ENCODE results near the gene INSR. TPM values are rescaled to one million over a fixed set of nuclear protein-coding genes. Genes with fewer than 3 reads are reported as not detected.
"Not testable (repeated sequence)": the region's sequence is repeated elsewhere in the genome, so short reads cannot be mapped to it uniquely, and the experiment has no call there.

The INSR gene
- 10 to 100 TPM; 10.4 to 19.0 (median 14.3) TPM for polyA plus RNA-seq (ENCODE audit: insufficient read length in 10 of 10)
- long read RNA-seq, donor 1, full-length matches to known transcripts = 1 of 1 reads
- long read RNA-seq, donor 1, partial matches to known transcripts = 0 of 1 reads
- long read RNA-seq, donor 1, other reads (novel, unspliced or antisense) = 0 of 1 reads
- long read RNA-seq, donor 2, full-length matches to known transcripts = 1 of 1 reads
- long read RNA-seq, donor 2, partial matches to known transcripts = 0 of 1 reads
- long read RNA-seq, donor 2, other reads (novel, unspliced or antisense) = 0 of 1 reads
- long read RNA-seq, donor 3 = 0 reads
- long read RNA-seq, donor 4, full-length matches to known transcripts = 1 of 1 reads
- long read RNA-seq, donor 4, partial matches to known transcripts = 0 of 1 reads
- long read RNA-seq, donor 4, other reads (novel, unspliced or antisense) = 0 of 1 reads
- long read RNA-seq, donor 5 = 0 reads
- long read RNA-seq, donor 6 = 0 reads
- long read RNA-seq, donor 7, full-length matches to known transcripts = 1 of 1 reads
- long read RNA-seq, donor 7, partial matches to known transcripts = 0 of 1 reads
- long read RNA-seq, donor 7, other reads (novel, unspliced or antisense) = 0 of 1 reads
- long read RNA-seq, donor 8, full-length matches to known transcripts = 1 of 1 reads
- long read RNA-seq, donor 8, partial matches to known transcripts = 0 of 1 reads
- long read RNA-seq, donor 8, other reads (novel, unspliced or antisense) = 0 of 1 reads
- long read RNA-seq, donor 9 = 0 reads

DNA sequence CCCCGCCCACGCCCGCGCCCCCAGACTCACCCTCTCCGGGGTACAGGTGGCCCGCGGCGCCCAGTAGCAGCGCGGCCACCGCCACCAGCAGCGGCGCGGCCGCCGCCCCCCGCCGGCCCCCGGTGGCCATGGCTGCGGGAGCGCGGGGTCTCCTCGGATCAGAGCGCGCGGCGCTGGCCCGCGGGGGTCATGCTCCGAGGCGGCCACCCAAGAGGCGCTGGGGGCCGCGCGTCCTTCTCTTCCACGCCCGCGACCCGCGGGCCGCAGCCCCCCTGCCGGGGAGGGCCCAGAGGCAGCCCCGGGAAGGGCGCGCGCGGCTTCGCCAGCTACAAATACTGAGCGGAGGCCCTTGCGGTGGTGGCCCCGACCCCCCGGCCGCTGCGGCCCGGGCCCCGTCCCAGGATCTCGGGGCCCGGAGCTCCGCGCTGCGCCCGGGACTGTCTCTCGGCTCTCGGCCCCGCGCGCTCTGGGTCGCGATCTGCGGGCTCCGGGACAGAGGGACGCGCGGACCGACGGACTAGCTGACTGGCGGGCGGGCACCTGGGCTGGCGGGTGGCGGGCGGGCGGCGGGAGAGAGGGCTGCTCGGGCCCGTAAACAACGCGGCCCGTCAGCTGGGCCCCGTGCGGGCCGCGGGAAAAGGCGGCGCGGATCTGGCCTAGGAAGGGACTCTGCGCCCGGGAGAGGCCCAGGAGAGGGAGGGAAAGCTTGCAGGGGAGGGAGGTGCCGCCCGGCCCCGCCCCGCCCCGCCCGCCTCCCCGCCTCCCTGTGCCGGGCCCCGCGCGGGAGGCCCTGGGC is at the start of gene INSR:
Gene INSR (minus strand): TSS at position 653 of the 796 bp plus-strand sequence. CDS start 523 bp downstream, at position 130.
- DNase-seq = peak; percentile 90 to 96 (median 93)

DNA sequence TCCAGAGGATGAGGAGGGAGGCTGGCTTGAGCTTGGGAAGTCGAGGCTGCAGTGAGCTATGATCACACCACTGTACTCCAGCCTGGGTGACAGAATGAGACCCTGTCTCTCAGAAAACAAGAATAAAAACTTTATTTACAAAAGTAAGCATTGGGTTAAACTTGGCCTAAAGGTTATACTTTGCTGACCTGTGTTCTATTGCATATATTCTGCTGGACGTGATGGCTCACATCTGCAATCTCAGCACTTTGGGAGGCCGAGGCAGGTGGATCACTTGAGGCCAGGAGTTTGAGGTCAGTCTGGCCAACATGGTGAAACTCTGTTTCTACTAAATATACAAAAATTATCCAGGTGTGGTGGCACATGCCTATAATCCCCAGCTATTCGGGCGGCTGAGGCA is 47.9 kb upstream of the INSR start:
- DNase-seq = no peak

DNA sequence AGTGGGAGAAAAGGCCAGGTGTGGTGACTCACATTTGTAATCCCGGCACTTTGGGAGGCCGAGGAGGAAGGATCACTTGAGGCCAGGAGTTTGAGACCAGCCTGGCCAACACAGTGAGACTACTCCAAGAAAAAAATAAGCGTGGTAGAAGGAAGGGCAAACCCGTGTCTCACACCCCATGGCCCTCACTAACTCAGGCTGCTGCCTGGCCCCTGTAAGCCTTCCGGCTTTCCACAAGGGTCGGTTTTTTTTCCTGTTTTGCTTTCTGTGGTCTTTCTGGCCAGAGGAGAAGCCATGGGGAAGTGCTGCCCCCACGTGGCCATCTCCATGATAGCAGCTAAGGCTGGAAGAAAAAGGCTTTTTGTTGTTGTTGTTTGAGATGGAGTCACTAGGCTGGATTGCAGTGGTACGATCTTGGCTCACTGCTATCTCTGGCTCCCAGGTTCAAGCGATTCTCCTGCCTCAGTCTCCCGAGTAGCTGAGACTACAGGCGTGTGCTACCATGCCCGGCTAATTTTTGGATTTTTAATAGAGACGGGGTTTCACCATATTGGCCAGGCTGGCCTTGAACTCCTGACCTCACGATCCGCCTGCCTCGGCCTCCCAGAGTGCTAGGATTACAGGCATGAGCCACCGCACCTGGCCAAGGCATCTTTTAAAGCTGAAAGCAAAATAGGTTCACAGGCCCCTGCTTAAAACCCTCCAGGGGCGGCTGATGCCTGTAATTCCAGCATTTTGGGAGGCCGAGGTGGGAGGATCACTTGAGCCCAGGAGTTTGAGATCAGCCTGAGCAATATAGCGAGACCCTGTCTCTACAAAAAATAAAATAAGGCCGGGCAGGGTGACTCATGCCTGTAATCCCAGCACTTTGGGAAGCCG is 47.0 kb upstream of the INSR start:
- peak; percentile 69 to 89 (median 84) for DNase-seq

DNA sequence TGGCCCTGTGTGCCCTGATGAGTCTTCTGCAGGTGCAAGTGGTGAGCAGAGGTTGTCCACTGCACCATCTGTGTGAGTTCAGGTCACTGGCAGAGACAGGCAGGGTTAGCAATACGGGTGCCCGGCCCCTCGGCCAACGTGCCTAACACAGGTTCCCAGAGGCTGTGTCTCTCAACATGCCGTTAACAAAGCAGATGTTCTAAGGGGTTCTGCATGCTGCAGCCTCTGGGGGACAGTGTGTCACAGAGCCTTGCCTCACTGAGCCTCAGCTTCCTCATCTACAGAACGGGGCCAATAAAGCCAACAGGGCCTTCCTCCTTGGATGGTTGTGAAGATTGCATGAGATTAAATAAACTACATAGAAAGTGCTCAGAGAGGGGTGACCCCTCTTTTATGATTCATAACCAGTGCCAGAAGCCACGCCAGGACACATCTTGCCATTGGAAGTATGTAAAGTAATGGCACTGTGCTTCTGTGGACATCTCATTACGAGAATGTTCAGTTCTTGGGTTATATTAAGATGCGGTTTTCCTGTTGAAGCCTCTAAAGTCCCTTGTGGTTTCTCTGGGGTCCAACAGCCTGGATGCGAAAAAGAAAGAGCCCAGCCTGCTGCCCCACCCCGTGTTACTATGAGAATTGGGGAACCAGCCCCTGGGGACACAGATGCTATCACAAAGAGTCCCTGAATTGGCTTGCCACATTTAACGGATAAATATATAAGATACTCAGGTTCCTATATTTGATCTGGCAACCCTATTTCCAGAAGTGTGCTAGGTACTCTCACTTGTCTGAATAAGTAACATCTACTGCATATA is 43.4 kb upstream of the INSR start:
- DNase-seq = no peak

DNA sequence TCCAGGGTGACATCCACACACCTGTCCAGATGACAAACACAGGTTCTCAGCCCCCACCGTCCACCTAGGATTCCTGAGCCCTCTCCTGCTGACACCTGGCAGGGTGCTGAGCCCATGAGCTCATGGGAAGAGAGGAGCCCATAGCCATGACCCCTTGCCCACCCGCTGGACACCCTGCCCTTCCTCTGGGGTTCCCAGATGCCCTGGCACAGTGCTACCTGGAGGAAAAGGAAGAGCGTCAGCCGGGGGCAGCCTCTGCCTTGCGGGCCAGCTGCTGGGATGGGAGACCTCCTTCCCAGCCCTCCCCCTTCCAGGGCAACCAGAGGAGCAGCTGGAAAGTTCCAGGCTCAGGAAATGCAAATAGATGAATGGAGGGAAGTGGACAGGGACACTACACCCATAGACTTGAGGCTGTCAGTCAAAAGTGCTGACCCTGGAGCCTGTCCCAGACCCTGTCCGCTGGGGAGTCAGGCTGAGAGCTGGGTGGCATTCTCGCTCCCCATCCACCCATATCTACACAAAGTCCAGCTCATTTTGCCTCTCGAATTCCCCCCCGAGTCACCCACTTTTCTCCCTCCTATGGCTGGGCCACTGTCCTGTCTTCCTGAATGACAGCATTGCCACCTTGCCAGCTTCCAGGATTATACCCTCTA is 42.2 kb upstream of the INSR start:
- DNase-seq = no peak

DNA sequence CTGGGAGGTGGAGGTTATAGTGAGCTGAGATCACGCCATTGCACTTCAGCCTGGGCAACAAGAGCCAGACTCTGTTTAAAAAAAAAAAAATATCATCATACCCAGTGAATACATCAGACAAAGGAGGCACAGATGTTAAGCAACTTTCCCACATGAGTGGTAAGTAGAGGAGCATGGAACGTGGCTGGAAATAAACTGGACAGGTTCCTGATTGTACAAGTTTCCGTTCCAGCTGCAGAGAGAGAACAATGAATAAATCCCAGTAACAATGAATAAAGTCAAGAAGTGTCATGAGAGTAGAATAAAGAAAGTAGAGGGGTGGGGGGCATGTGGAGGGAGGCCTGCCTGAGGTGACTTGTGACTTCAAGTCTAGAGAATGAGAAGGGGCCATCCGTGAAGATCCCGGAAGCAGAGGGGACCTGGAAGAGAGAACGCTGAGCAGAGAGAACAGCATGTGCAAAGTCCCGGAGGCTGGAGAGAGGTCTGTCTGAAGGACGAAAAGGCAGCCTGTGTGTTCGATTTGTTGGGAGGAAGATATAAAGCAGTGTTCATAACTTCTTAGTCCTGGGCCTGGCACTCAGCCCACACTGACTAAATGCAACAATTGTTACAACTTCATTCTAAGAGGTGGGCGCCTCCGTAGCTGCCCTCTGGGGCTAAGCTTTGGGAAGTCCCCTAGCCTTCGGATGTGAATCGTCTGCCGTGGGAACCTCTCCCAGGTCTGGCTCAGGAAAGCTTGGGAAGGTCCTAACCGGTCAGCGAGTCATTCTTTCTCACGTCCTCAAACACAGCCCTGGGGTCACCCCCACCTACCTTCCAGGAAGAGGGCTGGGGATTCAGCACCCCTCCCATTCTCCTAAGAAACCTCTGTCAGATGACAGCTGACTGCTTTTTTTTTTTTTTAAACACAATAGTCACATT is 39.2 kb upstream of the INSR start:
- DNase-seq = no peak

DNA sequence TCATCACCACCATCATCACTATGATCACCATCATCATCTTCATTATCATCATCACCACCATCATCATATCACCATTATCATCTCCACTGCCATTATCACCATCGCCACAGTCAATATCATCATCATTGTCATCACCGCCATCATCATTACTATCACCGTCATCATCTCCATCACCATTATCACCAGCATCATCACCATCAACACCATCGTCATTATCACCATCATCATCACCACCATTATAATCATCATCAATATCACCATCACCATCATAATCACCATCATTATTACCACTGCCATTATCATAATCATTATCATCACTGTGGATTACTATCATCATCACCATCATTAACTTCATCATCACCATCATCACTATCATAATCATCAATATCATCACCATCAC is 37.2 kb upstream of the INSR start:
- DNase-seq = no peak

DNA sequence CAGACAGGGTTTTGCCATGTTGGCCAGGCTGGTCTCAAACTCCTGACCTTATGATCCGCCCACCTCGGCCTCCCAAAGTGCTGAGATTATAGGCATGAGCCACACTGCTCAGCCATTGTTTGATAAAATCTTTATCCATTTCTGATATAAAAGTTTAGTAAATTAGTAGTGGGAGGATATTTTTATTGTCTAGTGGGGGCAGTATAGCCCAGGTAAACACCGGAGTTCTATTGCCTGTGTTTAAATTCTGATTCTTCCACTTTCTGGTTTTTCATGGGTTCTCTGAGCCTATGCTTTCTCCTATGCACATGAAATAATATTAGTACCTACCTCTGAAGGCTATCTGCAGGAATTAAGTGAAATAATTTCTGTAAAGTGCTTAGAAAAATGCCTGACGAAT is 34.4 kb upstream of the INSR start:
- no peak for DNase-seq

DNA sequence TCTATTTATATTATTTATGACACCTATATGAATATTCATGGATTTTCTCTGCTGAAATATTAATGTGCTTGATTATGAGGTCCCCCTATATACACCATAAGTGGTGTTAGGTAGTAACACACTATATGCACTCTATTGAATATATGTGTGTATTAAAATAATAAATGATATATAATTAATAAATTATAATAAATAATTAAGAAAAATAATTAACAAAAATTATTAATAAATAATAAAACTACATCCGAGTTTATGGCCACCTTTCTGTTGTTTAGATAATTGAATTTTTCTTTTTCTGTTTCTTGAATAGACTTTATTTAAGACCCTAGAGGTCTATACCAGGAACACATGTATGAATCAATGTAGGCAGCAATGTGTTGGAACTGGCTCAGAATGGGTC is 33.6 kb upstream of the INSR start:
- DNase-seq = no peak

DNA sequence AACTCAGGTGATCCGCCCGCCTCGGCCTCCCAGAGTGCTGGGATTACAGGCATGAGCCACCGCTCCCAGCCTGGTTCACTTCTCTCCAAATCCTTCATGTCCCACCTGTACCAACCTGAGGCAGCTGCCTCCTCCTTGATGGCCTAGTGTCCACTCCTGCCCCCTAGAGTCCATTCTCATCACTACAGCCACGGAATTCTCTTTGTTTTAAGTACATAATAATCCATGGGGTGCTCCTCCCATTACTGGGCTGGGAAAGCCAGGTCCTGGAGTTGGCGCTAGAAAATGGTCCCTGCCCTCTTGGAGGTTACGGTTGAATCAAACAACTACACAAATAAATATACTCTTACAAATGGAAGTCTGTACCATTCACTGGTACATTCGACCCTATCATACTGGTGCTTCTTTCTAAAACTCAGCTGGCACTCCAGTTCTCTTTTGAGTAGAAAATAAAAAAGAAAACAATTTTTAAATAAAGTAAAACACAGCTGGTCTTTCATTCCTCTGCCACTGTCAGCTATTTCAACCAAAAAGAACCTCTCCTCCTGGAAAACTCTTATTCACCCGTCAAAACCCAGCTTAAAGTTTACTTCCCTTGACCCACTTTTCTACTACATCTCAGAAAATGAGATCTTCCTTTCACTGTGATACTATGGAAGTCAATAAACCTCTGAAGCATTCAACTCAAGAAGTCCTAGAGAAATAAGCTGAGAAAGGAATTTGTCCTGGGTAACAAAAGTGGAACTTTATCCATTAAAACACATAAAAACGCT is 32.1 kb upstream of the INSR start:
- no peak for DNase-seq

DNA sequence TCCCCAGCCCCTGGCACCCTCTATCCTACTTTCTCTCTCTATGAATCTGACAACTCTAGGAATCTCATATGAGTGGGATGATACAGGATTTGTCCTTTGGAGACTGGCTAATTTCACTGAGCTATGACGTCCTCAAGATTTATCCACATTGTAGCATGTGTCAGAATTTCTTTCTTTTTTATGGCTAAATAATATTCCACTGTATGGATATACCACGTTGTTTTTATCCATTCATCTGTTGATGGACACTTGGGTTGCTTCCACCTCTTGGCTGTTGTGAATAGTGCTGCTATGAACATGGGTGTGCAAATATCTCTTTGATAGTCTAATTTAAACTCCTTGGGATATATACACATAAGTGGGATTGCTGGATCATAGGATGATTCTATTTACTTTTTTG is 24.0 kb upstream of the INSR start:
- no peak for DNase-seq

DNA sequence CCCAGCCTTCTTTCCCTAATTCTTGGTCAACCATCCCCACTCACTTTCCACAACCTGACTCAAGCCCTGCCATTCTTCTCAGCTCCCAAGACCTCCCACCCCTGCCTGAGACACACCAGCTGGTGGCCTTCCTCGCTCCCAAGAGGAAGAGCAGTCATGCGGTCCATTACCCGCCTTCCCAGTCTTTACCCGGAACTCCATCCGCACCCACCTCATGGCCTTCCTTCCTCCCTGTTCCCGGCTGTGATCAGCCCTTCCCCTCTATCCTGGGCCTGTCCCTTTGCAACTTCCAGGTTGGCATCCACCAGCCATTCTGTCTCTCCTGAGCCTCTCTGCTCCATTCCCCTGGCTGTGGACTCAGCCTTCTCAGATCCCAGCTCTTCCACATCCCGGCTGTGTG is 18.6 kb upstream of the INSR start:
- DNase-seq = no peak

DNA sequence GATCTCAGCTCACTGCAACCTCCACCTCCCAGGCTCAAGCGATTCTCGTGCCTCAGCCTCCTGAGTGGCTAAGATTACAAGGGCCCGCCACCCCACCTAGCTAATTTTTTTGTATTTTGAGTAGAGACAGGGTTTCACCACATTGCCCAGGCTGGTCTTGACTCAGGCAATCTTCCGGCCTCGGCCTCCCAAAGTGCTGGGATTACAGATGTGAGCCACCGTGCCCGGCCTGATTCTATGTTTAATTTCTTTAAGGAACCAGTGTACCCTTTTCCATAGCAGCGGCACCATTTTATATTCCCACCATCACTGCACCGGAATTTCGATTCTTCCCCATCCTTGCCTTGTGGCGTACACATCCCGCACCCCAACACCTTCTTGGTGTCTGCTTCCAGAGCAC is 17.7 kb upstream of the INSR start:
- no peak for DNase-seq

DNA sequence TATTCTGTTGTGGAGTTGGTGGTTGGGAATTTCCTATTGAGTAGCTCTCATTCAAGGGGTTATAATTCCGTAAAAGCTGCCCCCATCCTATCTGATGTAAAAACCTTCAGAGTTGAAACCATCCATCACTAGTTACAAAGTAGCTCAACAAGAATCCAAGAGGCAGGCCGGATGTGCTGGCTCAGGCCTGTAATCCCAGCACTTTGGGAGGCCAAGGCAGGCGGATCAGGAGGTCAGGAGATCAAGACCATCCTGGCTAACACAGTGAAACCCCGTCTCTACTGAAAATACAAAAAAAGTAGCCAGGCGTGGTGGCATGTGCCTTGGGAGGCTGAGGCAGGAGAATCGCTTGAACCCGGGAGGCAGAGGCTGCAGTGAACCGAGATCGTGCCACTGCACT is 14.1 kb upstream of the INSR start:
- DNase-seq = not testable (repeated sequence)

DNA sequence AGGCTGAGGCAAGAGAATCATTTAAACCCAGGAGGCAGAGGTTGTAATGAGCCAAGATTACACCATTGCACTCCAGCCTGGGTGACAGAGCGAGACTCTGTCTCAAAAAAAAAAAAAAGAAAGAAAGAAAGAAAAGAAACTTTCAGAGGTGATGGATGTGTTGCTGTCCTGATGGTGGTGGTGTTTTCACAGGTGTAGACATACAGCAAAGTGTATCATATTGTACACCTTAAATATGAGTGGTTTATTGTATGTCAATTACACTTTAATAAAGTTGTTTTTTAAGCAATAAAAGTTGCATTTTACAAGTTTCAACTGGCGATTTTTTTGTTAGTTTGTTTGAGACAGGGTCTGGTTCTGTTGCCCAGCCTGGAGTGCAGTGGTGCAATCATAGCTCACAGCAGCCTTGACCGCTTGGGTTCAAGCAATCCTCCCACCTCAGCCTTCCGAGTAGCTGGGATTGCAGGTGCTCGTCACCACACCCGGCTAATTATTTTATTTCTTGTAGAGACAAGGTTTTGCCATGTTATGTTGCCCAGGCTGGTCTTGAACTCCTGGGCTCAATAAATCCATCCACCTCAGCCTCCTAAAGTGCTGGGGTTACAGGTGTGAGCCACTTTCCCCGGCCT is 13.5 kb upstream of the INSR start:
- DNase-seq = no peak

DNA sequence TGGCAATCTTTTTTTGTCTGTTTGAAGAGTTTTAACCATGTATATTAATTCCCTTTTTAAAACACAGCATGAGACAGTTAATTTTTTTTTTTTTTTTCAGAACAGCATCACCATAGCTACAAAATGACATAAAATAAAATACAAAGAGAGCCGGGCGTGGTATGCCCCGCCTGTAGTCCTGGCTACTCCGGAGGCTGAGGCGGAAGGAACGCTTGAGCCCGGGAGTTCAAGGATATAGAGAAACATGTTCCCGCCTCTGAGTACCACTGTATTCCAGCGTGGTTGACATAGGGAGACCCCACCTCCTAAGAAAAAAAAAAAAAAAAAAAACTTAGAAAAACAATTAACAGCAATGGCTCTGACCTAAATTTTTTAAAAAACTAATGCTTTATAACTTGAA is 10.0 kb upstream of the INSR start:
- no peak for DNase-seq

DNA sequence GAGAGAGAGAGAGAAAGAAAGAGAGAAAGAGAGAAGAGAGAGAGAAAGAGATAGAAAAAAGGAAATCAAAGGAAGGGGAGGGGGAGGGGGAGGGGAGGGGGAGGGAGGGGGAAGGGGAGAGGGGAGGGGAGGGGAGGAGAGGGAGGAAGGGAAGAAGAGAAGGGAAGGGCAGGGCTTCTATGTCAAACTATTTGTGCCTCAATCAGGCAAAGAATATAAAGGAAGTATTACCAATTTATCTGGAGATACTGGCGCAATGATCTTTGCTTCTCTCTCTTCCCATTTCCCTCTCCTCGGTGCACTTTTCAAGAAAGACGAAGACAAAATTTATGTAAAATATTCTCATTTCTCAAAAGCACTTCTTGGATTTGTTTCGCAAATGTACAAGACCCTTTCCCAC is 9.3 kb upstream of the INSR start:
- DNase-seq = no peak

DNA sequence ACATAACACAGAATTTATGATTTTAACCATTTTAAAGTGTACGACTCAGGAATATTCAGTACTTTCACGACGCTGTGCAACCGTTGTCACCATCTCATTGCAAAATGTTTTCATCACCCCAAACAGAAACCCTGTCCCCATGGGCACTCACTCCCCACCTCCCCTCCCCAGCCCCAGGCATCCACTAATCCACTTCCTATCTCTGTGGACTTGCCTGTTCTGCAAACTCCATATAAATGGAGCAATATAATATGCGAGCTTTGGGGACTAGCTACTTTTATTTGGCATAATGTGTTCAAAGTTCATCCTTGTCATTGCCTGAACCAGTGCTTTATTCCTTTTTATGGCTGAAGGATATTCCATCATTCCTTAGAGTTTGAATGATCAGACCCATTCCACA is 7.3 kb upstream of the INSR start:
- no peak for DNase-seq

All from muscle of back (tissue), 13 donors.